ENCODE data around the gene NAV2. TPM values are rescaled to one million over a fixed set of nuclear protein-coding genes. Genes with fewer than 3 reads are reported as not detected.

NAV2 gene
- total RNA-seq, 1 experiment from 2014 or later: 46.3 TPM

GRCh38 chr11:20155683-20156279 lies 443.1 kb downstream of the NAV2 start:
- H4K8ac ChIP-seq (replicated peaks; ENCODE audit: insufficient read length, low read depth, low read length): no peak overlapping the region
- no peak overlapping the region for H2BK5ac ChIP-seq (ENCODE audit: insufficient read length, low read length)
- Mint-ChIP-seq H3K9me3 (peaks cover 0 to 9% of the 10 kb centered on the region in 2 experiments; a peak in 1 of 5 replicates), H3K4me3 (peak overlapping the region; percentile 82 to 91), H3K27me3 (ENCODE audit: low read depth) (peaks cover 78% of the 10 kb centered on the region), H3K27ac (no peak overlapping the region), H3K4me1 (peaks cover 46 to 64% of the 10 kb centered on the region in 2 experiments), H3K36me3 (ENCODE audit: insufficient read depth in 1 of 3, low read depth in 3 of 3) (no peaks in the 10 kb centered on the region; a peak in 2 of 7 replicates)
- H3K79me1 ChIP-seq (ENCODE audit: insufficient read depth, low read depth, low read length, poor library complexity, severe bottlenecking): no peaks in the 10 kb centered on the region
- no peak overlapping the region for H2BK15ac ChIP-seq (ENCODE audit: low read depth, low read length)
- no peak overlapping the region for H3T11ph ChIP-seq (ENCODE audit: low read length)
- no peak overlapping the region for H2AK5ac ChIP-seq (ENCODE audit: insufficient read length, low read length)
- H3K4me1 ChIP-seq (ENCODE audit: insufficient read depth, low read length): no peaks in the 10 kb centered on the region; the same call in 1 of the 2 replicates
- H4K20me1 ChIP-seq (ENCODE audit: control insufficient read depth, insufficient read depth, insufficient read length): peaks cover 4% of the 10 kb centered on the region
- H2BK120ac ChIP-seq (ENCODE audit: low read depth, low read length, poor library complexity, severe bottlenecking): no peak overlapping the region
- peak; percentile 51 for DNase-seq
- no peaks in the 10 kb centered on the region for H3K9me3 ChIP-seq (ENCODE audit: control insufficient read depth, low read depth, low read length)
- H3K4ac ChIP-seq (ENCODE audit: low read depth, low read length): no peak overlapping the region
- no peak overlapping the region for H2BK12ac ChIP-seq (ENCODE audit: insufficient read length, low read depth, low read length)
- no peak overlapping the region for H3K27ac ChIP-seq (ENCODE audit: insufficient read length, low read depth, low read length)
- H3K23me2 ChIP-seq (ENCODE audit: insufficient read length, low read depth, low read length, poor library complexity, severe bottlenecking): peaks cover 7% of the 10 kb centered on the region
- H4K91ac ChIP-seq (ENCODE audit: insufficient read length, low read depth, low read length): no peak overlapping the region
- no peak overlapping the region for H2BK20ac ChIP-seq (ENCODE audit: low read depth, low read length, poor library complexity, severe bottlenecking)
- H3K9ac ChIP-seq (ENCODE audit: extremely low read depth, insufficient read length, low read length): no peak overlapping the region
- no peak overlapping the region for H2AFZ ChIP-seq (ENCODE audit: low read length)
- peak; percentile 29; the same call in 2 of the 3 replicates for TF ChIP-seq CTCF (conservative IDR thresholded peaks at IDR 0.05)
- H4K5ac ChIP-seq (ENCODE audit: insufficient read length, low read depth, low read length): no peak overlapping the region
- H3K27me3 ChIP-seq (ENCODE audit: insufficient read depth, low read length): peaks cover 55% of the 10 kb centered on the region
- no CpG with 5 or more reads among the region's 19 CpGs for WGBS (ENCODE audit: extremely low coverage, insufficient read length, low lambda C conversion rate)
- no peaks in the 10 kb centered on the region for H3K79me2 ChIP-seq (ENCODE audit: insufficient read depth, low read length)
- H3K56ac ChIP-seq (ENCODE audit: insufficient read length, low read depth, low read length): no peak overlapping the region
- H3K23ac ChIP-seq (ENCODE audit: insufficient read length, low read depth, low read length): no peak overlapping the region
- no peak overlapping the region for H3K18ac ChIP-seq (ENCODE audit: insufficient read length, low read depth, low read length)
- peak overlapping the region; percentile 51; the same call in 1 of the 2 replicates for H3K14ac ChIP-seq (ENCODE audit: insufficient read depth, low read length)
- peak overlapping the region; percentile 56 for H3K4me2 ChIP-seq (ENCODE audit: insufficient read depth, insufficient read length, low read length)
